Epithelial cell of esophagus (primary cell): Measurements from ENCODE around the gene OTUD5.
"Not testable (repeated sequence)": the region's sequence is repeated elsewhere in the genome, so short reads cannot be mapped to it uniquely, and the experiment has no call there.

Source experiments
- DNase-seq: peaks from one replicate; pipeline ENCODE4 v3.0.0; 2010; ENCODE audit warnings: low read depth
- H3K4me3 ChIP-seq: 2 replicates; pipeline ENCODE4 v1.5.1; 2011; ENCODE audit warnings: mild to moderate bottlenecking, low read length, control low read depth
- CTCF ChIP-seq: IDR thresholded peaks from 2 replicates; pipeline ENCODE4 v1.5.1; 2011; ENCODE audit warnings: low read depth, mild to moderate bottlenecking, low read length, control low read depth, inconsistent platforms; ENCODE audit not compliant: insufficient read depth; ENCODE audit errors: missing control alignments

Gene OTUD5

GRCh38 chrX:48893556-48894348 is 63.7 kb downstream of the OTUD5 start:
- no peak overlapping the region for H3K4me3 ChIP-seq
- TF ChIP-seq CTCF, result no peak
- DNase-seq, result no peak

GRCh38 chrX:48892896-48893295 is 64.5 kb downstream of the OTUD5 start:
- TF ChIP-seq CTCF, result no peak
- no peak overlapping the region for H3K4me3 ChIP-seq
- no peak for DNase-seq

- TF ChIP-seq CTCF, result peak; percentile 48
- DNase-seq, result peak; percentile 87
- peak overlapping the region; percentile 44 for H3K4me3 ChIP-seq
Measured at GRCh38 chrX:48891402-48892288, 65.8 kb downstream of the OTUD5 start.

- DNase-seq, result no peak
- no peak for TF ChIP-seq CTCF
- peak overlapping the region; percentile 44 for H3K4me3 ChIP-seq
Measured at GRCh38 chrX:48890934-48891401, 66.4 kb downstream of the OTUD5 start.

GRCh38 chrX:48890296-48890925 is 67.0 kb downstream of the OTUD5 start:
- no peak for DNase-seq
- TF ChIP-seq CTCF, result no peak
- H3K4me3 ChIP-seq, result peak overlapping the region; percentile 44

GRCh38 chrX:48886586-48886985 is 70.8 kb downstream of the OTUD5 start:
- not testable (repeated sequence) for DNase-seq, H3K4me3 ChIP-seq

GRCh38 chrX:48883729-48884128 is 73.7 kb downstream of the OTUD5 start:
- H3K4me3 ChIP-seq, result no peak overlapping the region
- no peak for DNase-seq
- TF ChIP-seq CTCF, result no peak

GRCh38 chrX:48876944-48877343 is 80.5 kb downstream of the OTUD5 start:
- DNase-seq, H3K4me3 ChIP-seq: not testable (repeated sequence)
